HG03095 (cell line): ENCODE results near the gene BCLAF1.

ENCODE experiments used
- ATAC-seq: cut with Tn5 transposase; IDR thresholded peaks from one replicate; pipeline ENCODE4 v1.9.1; 2021; ENCODE audit warnings: moderate library complexity; ENCODE audit not compliant: unreplicated experiment

The BCLAF1 gene

GRCh38 chr6:136289579-136290409 is at the start of gene BCLAF1:
Gene BCLAF1, minus strand, starts transcription at chr6:136289846. Its CDS starts 9,980 bp downstream, at chr6:136279866.
- peak; percentile 89 for ATAC-seq

- no peak for ATAC-seq
These were observed 48.8 kb upstream of the BCLAF1 start for GRCh38 chr6:136338486-136338885.

GRCh38 chr6:136337606-136338005 is 48.0 kb upstream of the BCLAF1 start:
- ATAC-seq = no peak

- no peak for ATAC-seq
These were observed 47.5 kb upstream of the BCLAF1 start for GRCh38 chr6:136337121-136337520.

GRCh38 chr6:136335736-136336363 is 46.2 kb upstream of the BCLAF1 start:
- no peak for ATAC-seq

- no peak for ATAC-seq
These were observed 45.2 kb upstream of the BCLAF1 start for GRCh38 chr6:136334853-136335252.

GRCh38 chr6:136334465-136334846 is 44.8 kb upstream of the BCLAF1 start:
- ATAC-seq = no peak

- no peak for ATAC-seq
These were observed 44.3 kb upstream of the BCLAF1 start for GRCh38 chr6:136333824-136334464.

GRCh38 chr6:136331461-136331860 is 41.8 kb upstream of the BCLAF1 start:
- no peak for ATAC-seq

- ATAC-seq = no peak
These were observed 41.0 kb upstream of the BCLAF1 start for GRCh38 chr6:136330634-136331033.

GRCh38 chr6:136326038-136326553 is 36.5 kb upstream of the BCLAF1 start:
- no peak for ATAC-seq

GRCh38 chr6:136324686-136325380 is 35.2 kb upstream of the BCLAF1 start:
- ATAC-seq = no peak

GRCh38 chr6:136323431-136324112 is 33.9 kb upstream of the BCLAF1 start:
- ATAC-seq = no peak

- no peak for ATAC-seq
These were observed 30.1 kb upstream of the BCLAF1 start for GRCh38 chr6:136319732-136320131.

- no peak for ATAC-seq
These were observed 29.0 kb upstream of the BCLAF1 start for GRCh38 chr6:136318676-136319075.

GRCh38 chr6:136317971-136318370 is 28.3 kb upstream of the BCLAF1 start:
- ATAC-seq = no peak

GRCh38 chr6:136317021-136317694 is 27.5 kb upstream of the BCLAF1 start:
- peak; percentile 54 for ATAC-seq

GRCh38 chr6:136315594-136315993 is 25.9 kb upstream of the BCLAF1 start:
- ATAC-seq = no peak

- no peak for ATAC-seq
These were observed 23.3 kb upstream of the BCLAF1 start for GRCh38 chr6:136312975-136313374.

GRCh38 chr6:136309729-136310311 is 20.2 kb upstream of the BCLAF1 start:
- no peak for ATAC-seq
